Neuron (in vitro differentiated cells): Measurements from ENCODE around the gene MTA3.

ENCODE experiments used
- H2AFZ ChIP-seq: one replicate; pipeline ENCODE4 v1.6.1; 2013; ENCODE audit warnings: low read depth, mild to moderate bottlenecking, inconsistent platforms, low read length, moderate library complexity
- H3K27me3 ChIP-seq: one replicate; pipeline ENCODE4 v1.6.1; 2013; ENCODE audit warnings: low read length; ENCODE audit not compliant: insufficient read depth
- H3K36me3 ChIP-seq: one replicate; pipeline ENCODE4 v1.6.1; 2013; ENCODE audit warnings: low read length; ENCODE audit not compliant: insufficient read depth
- H3K4me1 ChIP-seq: one replicate; pipeline ENCODE4 v1.6.1; 2013; ENCODE audit warnings: low read length; ENCODE audit not compliant: insufficient read depth
- H3K4me3 ChIP-seq: 2 replicates; pipeline ENCODE4 v1.5.1; 2013; ENCODE audit warnings: mild to moderate bottlenecking, low read length, moderate library complexity
- H3K9me3 ChIP-seq: one replicate; pipeline ENCODE4 v1.6.1; 2013; ENCODE audit warnings: low read length

The MTA3 gene

GRCh38 chr2:42775186-42775585 lies 206.8 kb downstream of the MTA3 start:
- no peaks in the 10 kb centered on the region for H3K27me3 ChIP-seq
- H3K9me3 ChIP-seq, result peaks cover 4% of the 10 kb centered on the region
- no peaks in the 10 kb centered on the region for H3K36me3 ChIP-seq
- no peak overlapping the region for H3K4me3 ChIP-seq
- H2AFZ ChIP-seq, result no peak overlapping the region
- no peaks in the 10 kb centered on the region for H3K4me1 ChIP-seq

GRCh38 chr2:42775810-42776209 lies 207.4 kb downstream of the MTA3 start:
- Histone ChIP-seq H3K9me3 (peaks cover 4% of the 10 kb centered on the region), H3K4me1 (no peaks in the 10 kb centered on the region), H2AFZ (no peak overlapping the region), H3K4me3 (no peak overlapping the region), H3K27me3 (no peaks in the 10 kb centered on the region), H3K36me3 (no peaks in the 10 kb centered on the region)

GRCh38 chr2:42777883-42778805 lies 209.7 kb downstream of the MTA3 start:
- no peaks in the 10 kb centered on the region for H3K36me3 ChIP-seq
- H3K4me3 ChIP-seq, result no peak overlapping the region
- H2AFZ ChIP-seq, result no peak overlapping the region
- no peaks in the 10 kb centered on the region for H3K4me1 ChIP-seq
- peaks cover 6% of the 10 kb centered on the region for H3K9me3 ChIP-seq
- H3K27me3 ChIP-seq, result no peaks in the 10 kb centered on the region

DNA sequence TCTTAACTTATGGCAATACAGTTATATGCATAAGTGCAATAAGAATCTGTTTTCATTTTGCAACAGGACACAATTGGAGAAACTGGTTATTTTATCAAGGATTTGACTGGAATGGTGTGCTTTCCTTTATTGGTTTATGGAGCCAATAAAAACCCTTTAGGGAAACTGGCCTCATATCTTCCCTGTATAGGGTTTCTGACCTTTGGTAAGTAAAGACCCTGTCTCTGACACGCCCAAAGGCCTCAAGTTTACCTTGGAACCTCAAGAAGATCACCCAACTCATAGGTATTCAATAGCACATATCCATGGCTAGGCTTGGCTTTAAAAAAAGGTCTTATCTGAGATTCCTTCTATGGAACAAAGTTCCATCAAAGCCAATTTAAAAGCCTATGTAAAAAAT lies 212.7 kb downstream of the MTA3 start:
- Histone ChIP-seq H3K27me3 (no peaks in the 10 kb centered on the region), H2AFZ (no peak overlapping the region), H3K36me3 (no peaks in the 10 kb centered on the region), H3K4me1 (peaks cover 3% of the 10 kb centered on the region), H3K9me3 (peaks cover 6% of the 10 kb centered on the region), H3K4me3 (no peak overlapping the region)

- H3K4me1 ChIP-seq, result peaks cover 3% of the 10 kb centered on the region
- no peaks in the 10 kb centered on the region for H3K27me3 ChIP-seq
- H2AFZ ChIP-seq, result no peak overlapping the region
- no peak overlapping the region for H3K4me3 ChIP-seq
- H3K36me3 ChIP-seq, result no peaks in the 10 kb centered on the region
- H3K9me3 ChIP-seq, result peaks cover 4% of the 10 kb centered on the region
Measured at GRCh38 chr2:42783511-42783910, 215.1 kb downstream of the MTA3 start.

- H3K9me3 ChIP-seq, result peaks cover 2% of the 10 kb centered on the region
- no peak overlapping the region for H3K4me3 ChIP-seq
- H3K4me1 ChIP-seq, result peaks cover 3% of the 10 kb centered on the region
- no peak overlapping the region for H2AFZ ChIP-seq
- H3K27me3 ChIP-seq, result no peaks in the 10 kb centered on the region
- H3K36me3 ChIP-seq, result no peaks in the 10 kb centered on the region
Measured at GRCh38 chr2:42784204-42784880, 215.9 kb downstream of the MTA3 start.

DNA sequence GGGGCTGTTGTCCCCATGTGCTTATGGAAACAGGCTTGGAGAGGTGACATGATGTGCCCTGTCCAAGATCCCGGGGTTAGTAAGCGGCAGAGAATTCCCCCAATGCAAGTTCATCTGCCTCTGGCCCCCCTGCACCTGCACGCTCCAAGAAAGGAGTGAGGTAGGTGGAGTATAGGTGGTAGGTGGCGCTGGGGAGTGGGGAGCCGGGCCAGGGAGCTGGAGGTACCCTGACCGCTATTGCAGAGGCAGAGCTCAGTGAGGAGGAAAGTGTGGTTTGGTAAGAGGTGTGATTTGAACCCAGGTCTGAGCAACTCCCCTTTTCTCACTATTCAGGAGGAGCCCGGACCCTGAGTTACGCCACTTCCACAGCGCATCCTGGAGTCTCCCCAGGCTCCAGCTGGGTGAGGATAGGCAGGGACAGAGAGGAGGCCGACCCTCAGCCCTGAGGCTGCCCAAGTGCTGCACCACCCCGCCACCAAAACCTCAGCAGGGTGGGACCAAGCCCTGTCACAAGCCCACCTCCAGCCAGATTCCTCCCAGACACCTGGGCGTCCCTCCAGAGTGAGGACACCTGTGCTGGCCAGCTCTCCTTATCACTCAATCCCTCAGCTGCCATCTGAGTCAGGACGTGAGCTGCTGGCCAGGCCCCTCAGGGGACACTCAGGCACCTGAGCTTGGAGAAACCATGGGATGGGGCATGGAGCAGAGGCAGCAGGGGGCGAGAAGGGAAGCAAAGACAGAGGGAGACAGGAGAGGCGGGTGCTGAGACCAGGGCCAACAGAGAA lies 218.3 kb downstream of the MTA3 start:
- Histone ChIP-seq H3K4me3 (no peak overlapping the region), H3K27me3 (no peaks in the 10 kb centered on the region), H3K36me3 (no peaks in the 10 kb centered on the region), H3K4me1 (peaks cover 3% of the 10 kb centered on the region), H3K9me3 (peaks cover 4% of the 10 kb centered on the region), H2AFZ (no peak overlapping the region)

DNA sequence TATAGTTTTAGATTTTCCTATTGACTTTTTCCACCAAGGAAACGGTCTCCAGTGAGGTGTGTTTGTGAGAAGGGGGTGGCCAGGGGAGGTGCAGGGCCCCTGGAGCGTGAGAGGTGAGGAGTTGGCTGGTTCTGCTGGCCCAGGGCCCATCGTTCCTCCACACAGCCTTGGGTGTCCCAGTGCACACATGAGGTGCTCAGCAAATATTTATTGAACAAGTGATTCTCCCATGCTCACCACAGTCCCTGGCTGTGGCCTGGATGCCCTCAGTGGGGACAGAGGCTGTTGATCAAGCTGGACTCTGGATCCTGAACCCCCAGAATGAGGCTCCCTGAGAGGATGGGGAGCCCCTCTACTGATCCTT lies 219.0 kb downstream of the MTA3 start:
- Histone ChIP-seq H3K4me1 (peaks cover 3% of the 10 kb centered on the region), H2AFZ (no peak overlapping the region)

DNA sequence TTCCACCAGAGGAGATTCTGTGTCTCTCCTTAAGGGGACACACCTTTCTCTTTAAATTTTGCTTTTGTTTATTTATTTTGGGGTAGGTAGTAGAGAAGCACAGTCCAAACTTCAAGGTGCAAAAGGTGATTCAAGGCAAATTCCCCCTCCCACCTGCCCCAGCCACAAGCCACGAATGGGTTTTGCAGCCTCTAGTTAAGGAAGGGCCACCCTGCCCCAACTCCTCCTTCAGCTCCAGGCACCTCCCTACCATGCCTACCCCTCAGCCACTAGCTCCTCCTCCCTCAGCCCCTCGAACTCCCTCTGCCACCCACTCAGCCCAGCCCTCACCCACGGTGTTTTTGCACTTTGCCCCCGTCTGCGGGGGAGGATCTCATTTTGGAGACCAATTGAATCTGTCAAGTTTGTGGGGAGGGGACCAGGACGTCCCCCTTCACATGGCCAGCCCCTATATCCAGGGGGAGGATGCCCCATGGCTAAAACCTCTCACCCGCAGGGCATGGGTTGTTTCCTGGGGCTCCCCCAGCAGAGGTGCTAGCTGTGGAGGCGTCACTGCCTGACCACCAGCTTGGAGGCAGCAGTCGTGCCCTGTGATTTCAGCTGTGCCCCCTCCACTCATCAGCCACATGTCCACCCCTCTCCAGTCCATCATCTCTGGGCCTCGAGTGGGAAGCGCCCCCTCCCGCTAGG lies 219.5 kb downstream of the MTA3 start:
- Histone ChIP-seq H3K9me3 (peaks cover 3% of the 10 kb centered on the region), H2AFZ (no peak overlapping the region), H3K36me3 (no peaks in the 10 kb centered on the region), H3K27me3 (no peaks in the 10 kb centered on the region), H3K4me1 (peaks cover 3% of the 10 kb centered on the region), H3K4me3 (no peak overlapping the region)

More for the DNA sequence above, 219.0 kb downstream of the MTA3 start:
- Histone ChIP-seq H3K36me3 (no peaks in the 10 kb centered on the region), H3K4me3 (no peak overlapping the region), H3K9me3 (peaks cover 4% of the 10 kb centered on the region), H3K27me3 (no peaks in the 10 kb centered on the region)

- H3K4me1 ChIP-seq, result peaks cover 3% of the 10 kb centered on the region
- no peak overlapping the region for H3K4me3 ChIP-seq
- H2AFZ ChIP-seq, result no peak overlapping the region
Measured at GRCh38 chr2:42788478-42788793, 220.0 kb downstream of the MTA3 start.

GRCh38 chr2:42788882-42789281 lies 220.4 kb downstream of the MTA3 start:
- Histone ChIP-seq H2AFZ (no peak overlapping the region), H3K9me3 (peaks cover 2% of the 10 kb centered on the region), H3K27me3 (no peaks in the 10 kb centered on the region), H3K4me3 (no peak overlapping the region), H3K4me1 (peaks cover 3% of the 10 kb centered on the region), H3K36me3 (no peaks in the 10 kb centered on the region)

More at GRCh38 chr2:42788478-42788793, 220.0 kb downstream of the MTA3 start:
- Histone ChIP-seq H3K36me3 (no peaks in the 10 kb centered on the region), H3K27me3 (no peaks in the 10 kb centered on the region), H3K9me3 (peaks cover 2% of the 10 kb centered on the region)

DNA sequence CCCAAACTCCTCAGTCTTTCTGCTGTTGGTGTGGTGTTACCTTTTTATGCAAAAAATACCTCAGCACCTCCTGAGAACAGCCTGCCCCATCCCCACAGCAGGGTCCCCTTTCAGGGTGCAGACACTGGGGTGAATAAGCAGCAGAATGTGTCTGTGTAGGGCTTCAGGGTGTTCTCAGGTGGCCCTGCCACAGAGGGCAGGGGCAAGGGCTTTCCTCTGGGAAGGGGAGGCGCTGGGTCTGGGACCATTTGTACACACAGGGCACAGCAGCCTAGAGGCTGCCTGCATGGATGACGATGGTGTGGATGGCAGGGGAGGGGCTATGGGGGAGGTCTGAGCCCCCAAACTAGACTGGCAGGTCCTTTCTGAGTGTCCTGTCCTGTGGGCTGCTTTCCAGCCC lies 221.3 kb downstream of the MTA3 start:
- Histone ChIP-seq H3K4me3 (no peak overlapping the region), H3K4me1 (peaks cover 3% of the 10 kb centered on the region), H2AFZ (no peak overlapping the region), H3K27me3 (no peaks in the 10 kb centered on the region), H3K36me3 (no peaks in the 10 kb centered on the region), H3K9me3 (peaks cover 5% of the 10 kb centered on the region)
